Mucosa of descending colon (tissue), 3 donors: ENCODE measurements around the gene STX1B. TPM values are rescaled to one million over a fixed set of nuclear protein-coding genes. Genes with fewer than 3 reads are reported as not detected.

ENCODE experiments used
- ATAC-seq: fragments of 200-7000 bp; cut with Tn5 transposase; one replicate; pipeline ENCODE4 v1.9.1; 2020; ENCODE audit warnings: mild to moderate bottlenecking, moderate library complexity
- DNase-seq, 3 donors: peaks; one replicate each; pipeline ENCODE4 v3.0.0-alpha.2; 2020
- H3K36me3 ChIP-seq: fragments of 200-600 bp; one replicate; pipeline ENCODE4 v1.8.0; 2021; ENCODE audit warnings: low read depth, mild to moderate bottlenecking
- H3K4me1 ChIP-seq: fragments of 200-600 bp; one replicate; pipeline ENCODE4 v1.8.0; 2021; ENCODE audit warnings: low read depth, mild to moderate bottlenecking
- H3K4me3 ChIP-seq: fragments of 200-600 bp; one replicate; pipeline ENCODE4 v1.8.0; 2021; ENCODE audit warnings: mild to moderate bottlenecking
- H3K9me3 ChIP-seq: fragments of 200-600 bp; one replicate; pipeline ENCODE4 v1.8.0; 2021; ENCODE audit warnings: mild to moderate bottlenecking
- CTCF ChIP-seq: fragments of 200-600 bp; IDR thresholded peaks from one replicate; pipeline ENCODE4 v1.8.0; 2022; ENCODE audit warnings: antibody characterized with exemption, mild to moderate bottlenecking
- intact Hi-C, 2 donors: fragments of 100-400 bp; cut with DNase I in 1 of 2; cut with micrococcal nuclease in 1 of 2; formaldehyde crosslinking; loops; one replicate each; pipeline versions ENCODE4 v1.11.0 to v1.11.1; 2022; cut with DNase I, micrococcal nuclease
- total RNA-seq, 3 donors: library from RNA; stranded (reverse); fragmentation: NEBNext Ultra II Directional in 2 of 3; extraction: Animal tissue kit (Norgen Biotek cat#: 25700) in 2 of 3; gene quantifications; one replicate each; pipeline versions ENCODE4 v1.2.1 to v1.2.4, GENCODE V29; 2021 to 2023
- donor health status: DM: no; HTN: no; CAD: no; lungs with moderate emphysema.
- donor health status: DM: no; HTN: no; CAD: no.
- donor health status: DM: no; HTN: yes; CAD: no.

Gene STX1B
- total RNA-seq, 3 donors from 2014 or later: 0.14 to 2.8 (median 0.84) TPM

DNA sequence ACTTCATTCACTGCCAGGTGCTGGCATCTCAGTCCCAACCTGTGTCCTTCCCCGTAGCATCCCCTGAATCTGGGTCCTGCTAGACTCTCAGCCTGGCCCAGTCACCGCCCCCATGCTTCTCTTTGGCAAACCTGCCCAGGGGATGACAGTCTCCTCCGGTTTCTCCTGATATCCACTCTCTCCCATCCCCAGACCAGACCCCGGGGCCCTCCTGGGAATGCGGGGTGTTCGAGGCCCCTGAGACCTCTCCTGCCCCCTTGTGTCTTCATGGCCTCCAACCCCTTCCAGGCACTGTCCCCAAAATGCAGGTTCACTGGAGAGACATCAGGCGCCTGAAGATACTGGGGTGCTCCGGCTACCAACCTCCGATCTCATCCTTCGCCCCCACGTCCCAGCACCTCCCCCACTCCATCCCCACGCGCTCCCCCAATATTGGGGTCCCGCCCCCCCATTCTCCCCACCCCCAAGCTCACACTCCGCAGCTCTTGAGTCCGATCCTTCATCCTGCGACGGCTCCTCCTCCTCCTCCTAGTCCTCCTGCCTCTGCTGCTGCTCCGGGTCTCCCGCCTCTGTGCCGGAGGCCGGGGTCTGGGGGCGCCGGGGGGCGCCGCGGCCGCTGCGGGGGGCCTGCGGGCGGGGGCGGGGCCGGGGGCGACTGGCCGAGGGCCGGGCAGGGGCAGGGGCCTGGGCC, 399 bp downstream of the STX1B start:
- Histone ChIP-seq H3K4me1 (no peaks in the 10 kb centered on the region), H3K9me3 (no peaks in the 10 kb centered on the region), H3K4me3 (no peak overlapping the region), H3K36me3 (no peaks in the 10 kb centered on the region)
- intact Hi-C loops: no loop called here
- DNase-seq: no peak
- ATAC-seq: no peak
- no peak for TF ChIP-seq CTCF

DNA sequence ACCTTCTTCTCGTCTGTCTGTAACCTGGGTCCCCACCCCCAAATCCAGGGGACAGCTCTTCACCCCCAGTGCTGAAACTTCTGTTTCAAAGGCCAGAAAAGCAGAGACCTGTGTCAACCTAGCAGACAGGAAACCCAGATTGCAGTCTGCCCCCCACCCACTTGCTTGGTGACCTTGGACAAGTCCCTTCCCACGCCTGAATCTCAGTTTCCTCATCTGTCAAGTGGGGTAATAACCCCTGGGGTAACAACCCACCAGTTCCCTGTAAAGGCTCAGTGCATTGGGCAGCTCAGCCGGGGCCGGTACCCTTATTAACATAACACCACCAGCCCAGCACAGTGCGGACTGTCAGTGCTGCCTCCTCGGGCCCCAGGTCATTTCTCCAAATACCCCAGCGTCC, 1.3 kb downstream of the STX1B start:
- Histone ChIP-seq H3K4me3 (no peak overlapping the region), H3K36me3 (no peaks in the 10 kb centered on the region), H3K4me1 (no peaks in the 10 kb centered on the region), H3K9me3 (no peaks in the 10 kb centered on the region)
- DNase-seq: no peak
- intact Hi-C loops: no loop called here
- no peak for ATAC-seq
- TF ChIP-seq CTCF: no peak

DNA sequence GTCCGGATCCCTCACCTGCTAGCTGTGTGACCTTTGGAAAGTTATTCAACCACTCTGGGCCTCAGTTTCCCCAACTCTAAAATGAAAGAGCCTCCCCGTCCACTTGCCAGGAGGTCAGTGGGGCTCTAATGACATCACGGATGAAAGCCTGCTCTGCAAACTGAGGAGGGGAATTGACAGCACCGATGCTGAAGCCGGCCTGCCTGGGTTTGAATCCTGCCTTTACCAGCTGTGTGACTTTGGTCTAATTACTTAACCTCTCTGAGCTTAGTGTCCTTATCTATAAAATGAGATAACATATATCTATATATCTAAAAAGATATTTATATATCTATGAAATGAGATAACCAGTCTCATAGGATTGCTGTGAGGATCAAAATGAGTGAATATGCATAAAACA, 1.9 kb downstream of the STX1B start:
- DNase-seq (no peak), ATAC-seq (no peak)
- no peaks in the 10 kb centered on the region for H3K9me3 ChIP-seq
- H3K36me3 ChIP-seq: no peaks in the 10 kb centered on the region
- TF ChIP-seq CTCF: no peak
- H3K4me1 ChIP-seq: no peaks in the 10 kb centered on the region
- H3K4me3 ChIP-seq: no peak overlapping the region
- intact Hi-C loops: no loop called here

DNA sequence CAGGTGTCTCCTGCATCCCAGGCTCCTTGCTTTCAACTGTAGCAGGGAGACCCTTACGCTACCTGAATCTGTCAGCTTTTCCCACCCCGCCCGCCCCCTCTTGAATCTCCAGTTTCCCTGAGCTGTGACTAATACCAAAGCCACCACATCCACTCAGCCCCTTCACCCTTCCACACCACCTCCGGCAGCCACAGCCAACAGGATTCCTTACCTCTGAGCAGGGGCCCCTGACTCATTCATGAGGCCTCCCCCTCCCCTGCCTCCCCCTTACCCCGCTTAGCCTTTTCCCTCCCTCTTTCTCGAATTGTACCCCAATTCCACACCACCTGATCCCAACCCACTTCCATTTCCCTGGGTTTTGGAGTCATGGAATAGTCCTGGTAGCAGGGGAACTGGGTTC, 2.3 kb downstream of the STX1B start:
- no peak for TF ChIP-seq CTCF
- no peak for ATAC-seq
- H3K36me3 ChIP-seq: no peaks in the 10 kb centered on the region

DNA sequence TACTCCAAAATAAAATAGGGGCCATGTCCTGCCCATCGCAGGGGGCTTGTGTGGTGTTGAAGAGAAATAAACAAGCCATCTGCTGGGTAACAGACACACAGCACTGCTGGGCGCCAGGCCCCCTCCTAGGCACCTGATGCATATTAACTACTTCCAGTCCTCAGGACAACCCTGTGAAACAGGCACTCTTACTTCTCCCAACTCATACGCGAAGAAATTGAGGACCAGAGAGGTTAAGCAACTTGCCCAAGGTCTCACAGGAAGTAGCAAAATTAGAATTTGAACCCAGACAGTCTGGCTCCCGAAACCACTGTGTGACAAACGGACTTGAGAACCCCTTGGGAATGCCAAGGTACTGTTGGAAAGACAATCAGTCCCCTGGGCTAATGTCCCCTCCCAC, 2.8 kb downstream of the STX1B start:
- no peak for ATAC-seq
- Histone ChIP-seq H3K9me3 (no peaks in the 10 kb centered on the region), H3K36me3 (no peaks in the 10 kb centered on the region), H3K4me3 (no peak overlapping the region), H3K4me1 (no peaks in the 10 kb centered on the region)
- no peak for DNase-seq
- intact Hi-C loops: no loop called here
- TF ChIP-seq CTCF: no peak

More for the DNA sequence above, 2.3 kb downstream of the STX1B start:
- DNase-seq: no peak
- H3K9me3 ChIP-seq: no peaks in the 10 kb centered on the region
- H3K4me1 ChIP-seq: no peaks in the 10 kb centered on the region
- intact Hi-C loops: no loop called here
- H3K4me3 ChIP-seq: no peak overlapping the region

DNA sequence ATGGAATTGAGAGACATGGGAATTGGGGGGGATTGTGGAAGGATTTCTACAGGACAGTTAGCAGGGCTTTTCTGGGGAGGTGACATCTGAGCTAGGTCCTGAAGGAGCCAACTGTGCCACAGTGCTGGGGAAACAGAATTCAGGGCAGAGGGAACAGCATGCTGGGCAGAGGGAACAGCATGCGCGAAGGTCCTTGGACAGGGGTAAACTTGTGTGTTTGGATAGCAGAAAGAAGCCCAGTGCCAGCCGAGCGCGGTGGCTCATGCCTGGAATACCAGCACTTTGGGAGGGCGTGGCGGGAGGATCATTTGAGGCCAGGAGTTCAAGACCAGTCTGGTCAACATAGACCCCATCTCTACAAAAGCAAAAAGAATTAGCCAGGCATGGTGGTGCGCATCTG, 3.8 kb downstream of the STX1B start:
- no peak for TF ChIP-seq CTCF
- no peak overlapping the region for H3K4me3 ChIP-seq
- no peaks in the 10 kb centered on the region for H3K36me3 ChIP-seq
- intact Hi-C loops: no loop called here
- H3K4me1 ChIP-seq: no peaks in the 10 kb centered on the region
- DNase-seq: no peak
- H3K9me3 ChIP-seq: no peaks in the 10 kb centered on the region
- no peak for ATAC-seq
